ENCODE results near the gene OR8B12.

Gene OR8B12

GRCh38 chr11:124551189-124551588 is 7.7 kb upstream of the OR8B12 start:
- no peak overlapping the region for H3K4me3 ChIP-seq (ENCODE audit: low read length)
- TF ChIP-seq CTCF (IDR thresholded peaks at IDR 0.05; ENCODE audit: insufficient read depth, low read depth, low read length, missing control alignments) = no peak
- DNase-seq (ENCODE audit: low read depth) = no peak

GRCh38 chr11:124543145-124543544 is 309 bp downstream of the OR8B12 start:
- TF ChIP-seq CTCF (IDR thresholded peaks at IDR 0.05; ENCODE audit: insufficient read depth, low read depth, low read length, missing control alignments) = no peak
- DNase-seq (ENCODE audit: low read depth) = no peak
- no peak overlapping the region for H3K4me3 ChIP-seq (ENCODE audit: low read length)

GRCh38 chr11:124541204-124541603 is 2.2 kb downstream of the OR8B12 start:
- no peak for DNase-seq (ENCODE audit: low read depth)
- no peak for TF ChIP-seq CTCF (IDR thresholded peaks at IDR 0.05; ENCODE audit: insufficient read depth, low read depth, low read length, missing control alignments)
- no peak overlapping the region for H3K4me3 ChIP-seq (ENCODE audit: low read length)

- no peak for DNase-seq (ENCODE audit: low read depth)
- no peak for TF ChIP-seq CTCF (IDR thresholded peaks at IDR 0.05; ENCODE audit: insufficient read depth, low read depth, low read length, missing control alignments)
Measured at GRCh38 chr11:124538019-124538418, 5.4 kb downstream of the OR8B12 start.

GRCh38 chr11:124536520-124536919 is 6.9 kb downstream of the OR8B12 start:
- no peak overlapping the region for H3K4me3 ChIP-seq (ENCODE audit: low read length)
- TF ChIP-seq CTCF (IDR thresholded peaks at IDR 0.05; ENCODE audit: insufficient read depth, low read depth, low read length, missing control alignments) = no peak
- DNase-seq (ENCODE audit: low read depth) = peak; percentile 55

More at GRCh38 chr11:124538019-124538418, 5.4 kb downstream of the OR8B12 start:
- no peak overlapping the region for H3K4me3 ChIP-seq (ENCODE audit: low read length)

- DNase-seq (ENCODE audit: low read depth) = peak; percentile 35
- no peak for TF ChIP-seq CTCF (IDR thresholded peaks at IDR 0.05; ENCODE audit: insufficient read depth, low read depth, low read length, missing control alignments)
- no peak overlapping the region for H3K4me3 ChIP-seq (ENCODE audit: low read length)
Measured at GRCh38 chr11:124535552-124536232, 7.8 kb downstream of the OR8B12 start.

- TF ChIP-seq CTCF (IDR thresholded peaks at IDR 0.05; ENCODE audit: insufficient read depth, low read depth, low read length, missing control alignments) = no peak
- H3K4me3 ChIP-seq (ENCODE audit: low read length) = no peak overlapping the region
- DNase-seq (ENCODE audit: low read depth) = no peak
Measured at GRCh38 chr11:124534051-124534450, 9.4 kb downstream of the OR8B12 start.

Measured in epithelial cell of esophagus (primary cell).